ENCODE measurements around the gene KIF15.

GRCh38 chr3:44886561-44886960 is 125.0 kb downstream of the KIF15 start:
- no peak for TF ChIP-seq POLR2A (IDR thresholded peaks at IDR 0.05)
- TF ChIP-seq CTCF (IDR thresholded peaks at IDR 0.05) = no peak
